ENCODE results near the gene CHKA. TPM values are rescaled to one million over a fixed set of nuclear protein-coding genes. Genes with fewer than 3 reads are reported as not detected.
A peak's percentile ranks its signal among the peaks of the same experiment; 100 is the strongest.

Gene CHKA
- total and polyA plus RNA-seq, 8 donors, result 20.9 to 227 (median 101) TPM

GRCh38 chr11:68166969-68167368 is 45.8 kb upstream of the CHKA start:
- WGBS, 5 donors, result 33 to 58% (median 47%) methylated on average over 4 of the region's 4 CpGs
- peak overlapping the region in 4 of 5 donors; percentile 9 to 47 (median 42) for H3K27ac ChIP-seq
- intact Hi-C loops (cut with DNase I; ENCODE audit: low total_unique reads), result no loop called here
- no peaks in the 10 kb centered on the region for H3K9me3 ChIP-seq
- DNase-seq, result no peak
- no peak overlapping the region for H3K4me3 ChIP-seq
- peaks cover 35 to 98% (median 96%) of the 10 kb centered on the region in 4 donors for H3K36me3 ChIP-seq
- H3K27me3 ChIP-seq, result no peaks in the 10 kb centered on the region
- peaks cover 5 to 42% (median 19%) of the 10 kb centered on the region in 4 donors for H3K4me1 ChIP-seq
- TF ChIP-seq CTCF (IDR thresholded peaks at IDR 0.05), result no peak
- TF ChIP-seq POLR2AphosphoS5 (IDR thresholded peaks at IDR 0.05), result no peak
- TF ChIP-seq POLR2A (IDR thresholded peaks at IDR 0.05), result no peak
- no peak for TF ChIP-seq EP300 (IDR thresholded peaks at IDR 0.05)

- TF ChIP-seq POLR2AphosphoS5 (IDR thresholded peaks at IDR 0.05) (no peak), POLR2A (IDR thresholded peaks at IDR 0.05) (no peak), EP300 (IDR thresholded peaks at IDR 0.05) (no peak), CTCF (IDR thresholded peaks at IDR 0.05) (no peak)
- H3K36me3 ChIP-seq, result peaks cover 27 to 95% (median 94%) of the 10 kb centered on the region in 4 donors
- no peak for DNase-seq
- H3K4me1 ChIP-seq, result peaks cover 5 to 42% (median 19%) of the 10 kb centered on the region in 4 donors
- H3K9me3 ChIP-seq, result no peaks in the 10 kb centered on the region
- H3K4me3 ChIP-seq, result no peak overlapping the region
- peak overlapping the region in 3 of 5 donors; percentile 17 to 47 (median 39) for H3K27ac ChIP-seq
- no peaks in the 10 kb centered on the region for H3K27me3 ChIP-seq
- WGBS, 5 donors, result 50 to 65% (median 56%) methylated on average over 4 of the region's 4 CpGs
- intact Hi-C loops (cut with DNase I; ENCODE audit: low total_unique reads), result no loop called here
These were observed 44.4 kb upstream of the CHKA start for GRCh38 chr11:68165601-68166000.

- Histone ChIP-seq H3K27me3 (no peaks in the 10 kb centered on the region), H3K4me1 (peaks cover 5 to 42% (median 19%) of the 10 kb centered on the region in 4 donors), H3K36me3 (peaks cover 15 to 87% (median 83%) of the 10 kb centered on the region in 4 donors), H3K4me3 (no peak overlapping the region), H3K9me3 (no peaks in the 10 kb centered on the region), H3K27ac (no peak overlapping the region)
- no peak for DNase-seq
- no peak for TF ChIP-seq POLR2AphosphoS5 (IDR thresholded peaks at IDR 0.05)
- no peak for TF ChIP-seq EP300 (IDR thresholded peaks at IDR 0.05)
- no peak for TF ChIP-seq POLR2A (IDR thresholded peaks at IDR 0.05)
- 68 to 87% (median 78%) methylated on average over 2 of the region's 2 CpGs for WGBS, 5 donors
- intact Hi-C loops (cut with DNase I; ENCODE audit: low total_unique reads), result no loop called here
These were observed 43.2 kb upstream of the CHKA start for GRCh38 chr11:68164437-68164836.

GRCh38 chr11:68163691-68164090 is 42.5 kb upstream of the CHKA start:
- H3K27ac ChIP-seq, result no peak overlapping the region
- H3K9me3 ChIP-seq, result no peaks in the 10 kb centered on the region
- DNase-seq, result no peak
- intact Hi-C loops (cut with DNase I; ENCODE audit: low total_unique reads), result no loop called here
- 80 to 94% (median 85%) methylated on average over 11 of the region's 11 CpGs for WGBS, 5 donors
- H3K36me3 ChIP-seq, result peaks cover 10 to 85% (median 82%) of the 10 kb centered on the region in 4 donors
- TF ChIP-seq EP300 (IDR thresholded peaks at IDR 0.05) (no peak), POLR2AphosphoS5 (IDR thresholded peaks at IDR 0.05) (no peak), POLR2A (IDR thresholded peaks at IDR 0.05) (no peak)
- no peak overlapping the region for H3K4me3 ChIP-seq
- peaks cover 5 to 42% (median 19%) of the 10 kb centered on the region in 4 donors for H3K4me1 ChIP-seq
- H3K27me3 ChIP-seq, result no peaks in the 10 kb centered on the region

GRCh38 chr11:68160100-68160695 is 39.0 kb upstream of the CHKA start:
- Histone ChIP-seq H3K27me3 (no peaks in the 10 kb centered on the region), H3K4me3 (no peak overlapping the region), H3K36me3 (peaks cover 7 to 71% (median 68%) of the 10 kb centered on the region in 4 donors), H3K9me3 (no peaks in the 10 kb centered on the region), H3K27ac (peak overlapping the region in 3 of 5 donors; percentile 31 to 45 (median 42)), H3K4me1 (peaks cover 0 to 11% (median 4%) of the 10 kb centered on the region in 4 donors)
- WGBS, 5 donors, result 64 to 81% (median 79%) methylated on average over 7 of the region's 7 CpGs
- no peak for DNase-seq
- intact Hi-C loops (cut with DNase I; ENCODE audit: low total_unique reads), result no loop called here
- TF ChIP-seq EP300 (IDR thresholded peaks at IDR 0.05), result no peak
- no peak for TF ChIP-seq POLR2AphosphoS5 (IDR thresholded peaks at IDR 0.05)
- no peak for TF ChIP-seq POLR2A (IDR thresholded peaks at IDR 0.05)
- TF ChIP-seq CTCF (IDR thresholded peaks at IDR 0.05), result no peak

All from stomach (tissue), 9 donors.